ENCODE results near the gene CPSF3. TPM values are rescaled to one million over a fixed set of nuclear protein-coding genes. Genes with fewer than 3 reads are reported as not detected.
"Not testable (repeated sequence)": the region's sequence is repeated elsewhere in the genome, so short reads cannot be mapped to it uniquely, and the experiment has no call there.

CPSF3 gene
- total and polyA plus RNA-seq, 7 donors, result 14.4 to 33.5 (median 23.2) TPM

DNA sequence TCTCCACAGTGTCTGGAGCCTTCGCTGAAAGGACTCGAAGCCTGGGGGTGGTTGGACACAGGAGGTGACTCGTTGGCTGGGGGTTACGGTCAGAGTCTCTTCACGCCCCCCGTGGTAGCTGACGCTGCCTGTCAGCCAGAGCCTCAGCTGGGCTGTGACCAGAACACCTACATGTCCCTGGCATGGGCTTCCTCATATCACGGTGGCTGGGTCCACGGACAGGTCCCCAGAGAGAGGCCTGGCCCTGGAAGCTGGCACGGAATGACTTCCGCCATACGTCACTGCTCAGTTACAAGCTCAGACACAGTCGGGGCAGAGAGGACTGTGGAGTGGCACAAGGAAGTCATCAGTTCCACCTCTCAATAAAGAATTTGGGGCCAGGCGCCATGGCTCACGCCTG is 28.6 kb upstream of the CPSF3 start:
- no peak for TF ChIP-seq POLR2A (IDR thresholded peaks at IDR 0.05)
- no peak for TF ChIP-seq EP300 (IDR thresholded peaks at IDR 0.05)
- TF ChIP-seq, protein P1, sequence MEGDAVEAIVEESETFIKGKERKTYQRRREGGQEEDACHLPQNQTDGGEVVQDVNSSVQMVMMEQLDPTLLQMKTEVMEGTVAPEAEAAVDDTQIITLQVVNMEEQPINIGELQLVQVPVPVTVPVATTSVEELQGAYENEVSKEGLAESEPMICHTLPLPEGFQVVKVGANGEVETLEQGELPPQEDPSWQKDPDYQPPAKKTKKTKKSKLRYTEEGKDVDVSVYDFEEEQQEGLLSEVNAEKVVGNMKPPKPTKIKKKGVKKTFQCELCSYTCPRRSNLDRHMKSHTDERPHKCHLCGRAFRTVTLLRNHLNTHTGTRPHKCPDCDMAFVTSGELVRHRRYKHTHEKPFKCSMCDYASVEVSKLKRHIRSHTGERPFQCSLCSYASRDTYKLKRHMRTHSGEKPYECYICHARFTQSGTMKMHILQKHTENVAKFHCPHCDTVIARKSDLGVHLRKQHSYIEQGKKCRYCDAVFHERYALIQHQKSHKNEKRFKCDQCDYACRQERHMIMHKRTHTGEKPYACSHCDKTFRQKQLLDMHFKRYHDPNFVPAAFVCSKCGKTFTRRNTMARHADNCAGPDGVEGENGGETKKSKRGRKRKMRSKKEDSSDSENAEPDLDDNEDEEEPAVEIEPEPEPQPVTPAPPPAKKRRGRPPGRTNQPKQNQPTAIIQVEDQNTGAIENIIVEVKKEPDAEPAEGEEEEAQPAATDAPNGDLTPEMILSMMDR (IDR thresholded peaks at IDR 0.05), result no peak
- no peak for TF ChIP-seq POLR2AphosphoS5 (IDR thresholded peaks at IDR 0.05)
- Histone ChIP-seq H3K4me1 (peaks cover 0 to 12% (median 5%) of the 10 kb centered on the region in 4 donors), H3K27me3 (no peaks in the 10 kb centered on the region), H3K36me3 (peaks cover 0 to 64% (median 3%) of the 10 kb centered on the region in 4 donors), H3K9me3 (no peaks in the 10 kb centered on the region), H3K4me3 (no peak overlapping the region), H3K27ac (no peak overlapping the region)
- peak; percentile 57 for DNase-seq
- WGBS, 2 donors, result 94 to 96% methylated on average over 15 of the region's 15 CpGs
- intact Hi-C loops (cut with DNase I), result no loop called here

DNA sequence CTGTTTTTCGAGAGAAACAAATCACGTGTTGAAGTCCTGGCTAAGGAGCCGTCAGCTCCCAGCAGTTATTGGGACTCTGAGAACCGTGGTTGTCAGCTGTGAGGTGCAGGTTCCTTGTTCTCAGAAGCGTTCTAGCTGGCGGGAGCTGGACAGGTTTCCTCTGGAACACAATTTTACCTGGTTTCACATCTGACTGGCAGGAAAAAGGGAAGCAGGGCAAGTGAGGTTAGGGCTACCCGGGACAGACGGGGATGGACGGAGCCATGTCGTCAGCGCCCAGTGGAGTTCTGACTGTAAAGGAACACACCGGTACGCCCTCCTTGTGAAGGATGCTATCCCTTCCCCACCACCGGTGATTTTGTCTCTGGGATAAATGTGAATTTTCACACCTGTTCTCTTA is 26.3 kb upstream of the CPSF3 start:
- Histone ChIP-seq H3K4me3 (no peak overlapping the region), H3K4me1 (peaks cover 0 to 13% (median 5%) of the 10 kb centered on the region in 4 donors), H3K36me3 (peaks cover 0 to 59% (median 9%) of the 10 kb centered on the region in 4 donors), H3K27me3 (no peaks in the 10 kb centered on the region), H3K27ac (peak overlapping the region in 1 of 4 donors; percentile 4), H3K9me3 (no peaks in the 10 kb centered on the region)
- intact Hi-C loops (cut with DNase I), result no loop called here
- DNase-seq, result peak; percentile 41
- WGBS, 2 donors, result 95 to 96% methylated on average over 14 of the region's 14 CpGs
- no peak for TF ChIP-seq POLR2AphosphoS5 (IDR thresholded peaks at IDR 0.05)
- TF ChIP-seq, protein P1 (IDR thresholded peaks at IDR 0.05), result no peak
- TF ChIP-seq POLR2A (IDR thresholded peaks at IDR 0.05), result no peak
- TF ChIP-seq EP300 (IDR thresholded peaks at IDR 0.05), result no peak

DNA sequence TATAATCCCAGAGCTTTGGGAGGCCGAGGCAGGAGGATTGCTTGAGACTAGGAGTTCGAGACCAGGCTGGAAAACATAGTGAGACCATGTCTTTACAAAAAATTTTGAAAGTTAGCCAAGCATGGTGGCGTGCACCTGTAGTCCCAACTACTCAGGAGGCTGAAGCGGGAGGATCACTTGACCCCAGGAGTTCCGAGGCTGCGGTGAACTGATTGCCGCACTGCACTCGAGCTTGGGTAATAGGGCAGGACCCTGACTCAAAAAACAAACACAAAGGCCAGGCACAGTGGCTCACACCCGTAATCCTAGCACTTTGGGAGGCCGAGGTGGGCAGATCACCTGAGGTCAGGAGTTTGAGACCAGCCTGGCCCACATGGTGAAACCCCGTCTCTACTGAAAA is 25.2 kb upstream of the CPSF3 start:
- H3K9me3 ChIP-seq; H3K27me3 ChIP-seq; intact Hi-C loops (cut with DNase I); H3K4me3 ChIP-seq: not testable (repeated sequence)
- DNase-seq, result peak; percentile 63
- Histone ChIP-seq H3K36me3 (peaks cover 0 to 61% (median 9%) of the 10 kb centered on the region in 4 donors), H3K4me1 (peaks cover 0 to 17% (median 7%) of the 10 kb centered on the region in 4 donors), H3K27ac (peak overlapping the region; percentile 50 to 73 (median 68))
- WGBS, 2 donors, result 96% methylated on average over 11 of the region's 11 CpGs

DNA sequence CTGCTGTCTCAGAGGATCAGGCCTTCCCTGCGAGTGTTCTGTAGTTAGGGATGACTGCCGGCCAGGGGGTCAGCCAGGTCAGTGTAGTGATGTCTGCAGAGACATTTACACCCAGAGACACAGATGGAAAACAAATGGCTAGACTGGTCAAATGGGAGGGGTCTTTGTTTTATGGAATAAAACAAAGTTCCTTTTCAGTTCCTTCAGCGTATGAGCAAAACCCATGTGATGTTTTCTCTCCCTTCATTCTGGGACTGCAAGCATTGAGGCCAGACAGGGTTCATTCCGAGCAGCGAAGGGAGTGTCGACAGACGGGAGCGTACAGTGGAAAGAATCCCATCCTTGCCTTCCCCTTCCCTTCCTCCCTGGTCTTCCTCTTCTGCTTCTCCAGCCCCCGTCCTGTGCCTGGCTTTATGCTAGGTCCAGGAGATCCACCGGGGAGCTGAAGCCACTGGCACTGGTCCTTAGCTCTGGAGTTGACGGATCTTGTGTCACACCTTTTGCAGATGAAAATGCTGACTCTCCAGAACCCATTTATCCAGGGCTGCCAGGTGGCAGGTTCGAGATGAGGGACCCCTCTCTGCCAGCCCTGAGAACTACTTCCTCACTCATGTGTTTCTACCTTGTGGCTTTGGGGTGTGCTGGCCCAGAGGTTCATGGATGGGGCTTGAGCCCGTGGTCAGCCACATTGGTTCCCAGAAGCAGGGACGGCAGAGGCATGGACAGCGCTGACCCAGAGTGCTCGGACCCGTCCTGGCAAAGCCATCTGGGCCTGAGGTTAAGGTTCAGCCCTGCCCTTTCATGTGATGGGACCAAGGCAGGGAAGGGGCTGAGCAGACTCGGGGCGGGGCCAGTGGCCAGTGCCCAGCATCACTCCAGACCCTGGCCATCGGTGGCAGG is 24.3 kb upstream of the CPSF3 start:
- H3K27me3 ChIP-seq, result no peaks in the 10 kb centered on the region
- 81 to 88% methylated on average over 20 of the region's 20 CpGs for WGBS, 2 donors
- TF ChIP-seq POLR2AphosphoS5 (IDR thresholded peaks at IDR 0.05) (peak in 3 of 4 donors; percentile 33 to 75 (median 50)), EP300 (IDR thresholded peaks at IDR 0.05) (no peak), POLR2A (IDR thresholded peaks at IDR 0.05) (no peak)
- TF ChIP-seq, protein P1 (IDR thresholded peaks at IDR 0.05), result no peak
- H3K9me3 ChIP-seq, result no peaks in the 10 kb centered on the region
- peak overlapping the region; percentile 67 to 73 (median 68) for H3K27ac ChIP-seq
- intact Hi-C loops (cut with DNase I), result no loop called here
- peak; percentile 92 for DNase-seq
- no peak overlapping the region for H3K4me3 ChIP-seq
- peaks cover 0 to 56% (median 9%) of the 10 kb centered on the region in 4 donors for H3K36me3 ChIP-seq
- peaks cover 0 to 26% (median 16%) of the 10 kb centered on the region in 4 donors for H3K4me1 ChIP-seq

DNA sequence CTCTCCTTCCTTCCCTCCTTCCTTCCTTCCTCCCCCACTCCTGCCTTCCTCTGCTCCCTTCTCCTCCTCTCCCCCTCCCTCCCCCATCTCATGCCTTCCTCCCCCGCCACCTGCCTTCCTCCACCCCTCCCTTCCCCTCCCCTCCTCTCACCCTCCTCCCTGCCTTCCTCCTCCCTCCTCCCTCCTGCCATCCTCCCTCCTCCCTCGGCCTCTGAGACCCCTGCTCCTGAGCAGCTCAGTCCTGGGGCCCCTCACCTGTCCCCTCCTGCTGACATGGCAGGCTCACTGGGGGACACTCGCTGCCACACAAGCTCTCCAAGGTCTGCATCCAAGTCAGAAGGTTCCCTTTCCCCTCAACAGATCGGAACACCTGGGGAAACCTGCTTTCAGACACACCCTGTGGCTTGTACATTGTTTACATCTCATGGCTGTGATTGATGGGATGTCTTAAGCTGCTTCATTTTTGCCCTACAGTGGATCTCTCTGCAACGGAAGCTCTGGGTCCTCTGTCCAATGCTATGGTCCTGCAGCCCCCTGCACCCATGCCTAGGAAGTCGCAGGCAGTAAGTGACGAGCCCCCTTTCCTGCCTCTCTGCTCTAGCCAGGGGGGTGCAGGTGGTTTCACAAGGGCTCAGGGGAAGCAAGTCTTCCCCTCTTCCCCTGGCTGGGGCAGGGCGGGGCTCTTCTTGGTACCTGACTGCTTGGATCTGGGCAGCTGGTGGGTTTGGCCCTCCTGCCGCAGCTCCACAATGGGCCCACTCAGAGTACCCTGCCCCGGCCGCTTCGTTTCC is 23.0 kb upstream of the CPSF3 start:
- DNase-seq, result peak; percentile 64
- WGBS, 2 donors, result 67 to 79% methylated on average over 12 of the region's 12 CpGs
- intact Hi-C loops (cut with DNase I), result no loop called here
- Histone ChIP-seq H3K27me3 (no peaks in the 10 kb centered on the region), H3K36me3 (peaks cover 0 to 44% (median 6%) of the 10 kb centered on the region in 4 donors), H3K4me3 (no peak overlapping the region), H3K4me1 (peaks cover 0 to 39% (median 26%) of the 10 kb centered on the region in 4 donors), H3K27ac (peak overlapping the region in 2 of 4 donors; percentile 12 to 67), H3K9me3 (no peaks in the 10 kb centered on the region)
- TF ChIP-seq EP300 (IDR thresholded peaks at IDR 0.05) (no peak), POLR2A (IDR thresholded peaks at IDR 0.05) (no peak), POLR2AphosphoS5 (IDR thresholded peaks at IDR 0.05) (no peak)
- TF ChIP-seq, protein P1 (IDR thresholded peaks at IDR 0.05), result no peak
